Measurements from ENCODE around the gene TNFRSF4. TPM values are rescaled to one million over a fixed set of nuclear protein-coding genes. Genes with fewer than 3 reads are reported as not detected.
A peak's percentile ranks its signal among the peaks of the same experiment; 100 is the strongest.
"Not testable (repeated sequence)": the region's sequence is repeated elsewhere in the genome, so short reads cannot be mapped to it uniquely, and the experiment has no call there.

Gene TNFRSF4
- polyA plus RNA-seq (2013, experiment 1 of 2; ENCODE audit: insufficient read length) = not detected
- polyA plus RNA-seq (2013, experiment 2 of 2; ENCODE audit: insufficient read length) = 0.10 TPM

- DNase-seq = no peak
Measured at GRCh38 chr1:1213345-1214265, at the start of gene TNFRSF4. TNFRSF4 (minus strand) TSS chr1:1214153; CDS start chr1:1214127, 26 bp downstream.

GRCh38 chr1:1262758-1263157 is 48.8 kb upstream of the TNFRSF4 start:
- DNase-seq = no peak

- no peak for DNase-seq
Measured at GRCh38 chr1:1262071-1262470, 48.1 kb upstream of the TNFRSF4 start.

GRCh38 chr1:1260843-1261560 is 47.0 kb upstream of the TNFRSF4 start:
- DNase-seq = no peak

- DNase-seq = peak; percentile 55
Measured at GRCh38 chr1:1259951-1260600, 46.1 kb upstream of the TNFRSF4 start.

GRCh38 chr1:1259540-1259939 is 45.6 kb upstream of the TNFRSF4 start:
- DNase-seq = no peak

- no peak for DNase-seq
Measured at GRCh38 chr1:1259119-1259488, 45.2 kb upstream of the TNFRSF4 start.

GRCh38 chr1:1256956-1257871 is 43.3 kb upstream of the TNFRSF4 start:
- DNase-seq = no peak

GRCh38 chr1:1255611-1256010 is 41.7 kb upstream of the TNFRSF4 start:
- no peak for DNase-seq

GRCh38 chr1:1255078-1255477 is 41.1 kb upstream of the TNFRSF4 start:
- DNase-seq = no peak

- DNase-seq = no peak
Measured at GRCh38 chr1:1254667-1254998, 40.7 kb upstream of the TNFRSF4 start.

GRCh38 chr1:1253972-1254666 is 40.2 kb upstream of the TNFRSF4 start:
- no peak for DNase-seq

- DNase-seq = no peak
Measured at GRCh38 chr1:1253314-1253713, 39.4 kb upstream of the TNFRSF4 start.

- DNase-seq = no peak
Measured at GRCh38 chr1:1250786-1251284, 36.9 kb upstream of the TNFRSF4 start.

- not testable (repeated sequence) for DNase-seq
Measured at GRCh38 chr1:1248009-1248913, 34.3 kb upstream of the TNFRSF4 start.

- no peak for DNase-seq
Measured at GRCh38 chr1:1247341-1247913, 33.5 kb upstream of the TNFRSF4 start.

- DNase-seq = no peak
Measured at GRCh38 chr1:1246577-1247340, 32.8 kb upstream of the TNFRSF4 start, which contains the start of gene C1QTNF12. C1QTNF12 (minus strand) TSS chr1:1246722; CDS start chr1:1246690, 32 bp downstream.

- no peak for DNase-seq
Measured at GRCh38 chr1:1245817-1246576, 32.0 kb upstream of the TNFRSF4 start.
